ENCODE measurements around the gene DTHD1. TPM values are rescaled to one million over a fixed set of nuclear protein-coding genes. Genes with fewer than 3 reads are reported as not detected.

Gene DTHD1
- total RNA-seq, 6 experiments from 2014 or later, result not detected

DNA sequence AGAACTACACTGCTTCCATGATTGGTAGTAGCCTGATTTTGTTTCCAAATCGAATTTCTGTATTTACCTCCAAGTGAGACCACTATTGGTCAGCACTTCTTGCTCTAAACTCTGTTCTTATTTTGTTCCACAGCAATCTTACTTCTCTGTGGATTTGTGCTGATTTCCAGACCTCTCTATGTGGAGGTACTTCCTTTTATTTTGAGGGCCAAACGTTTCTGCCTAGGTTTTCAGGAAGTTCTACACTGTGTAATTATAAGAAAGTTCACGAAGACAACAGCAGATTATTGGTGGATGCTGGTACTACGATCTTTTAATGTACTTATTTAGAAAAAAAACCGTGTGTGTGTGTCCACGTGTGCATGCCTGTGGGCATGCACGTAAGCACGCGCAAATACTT lies 46.7 kb downstream of the DTHD1 start:
- Mint-ChIP-seq H3K9me3 (peaks cover 22% of the 10 kb centered on the region), H3K4me1 (ENCODE audit: low read depth) (no peaks in the 10 kb centered on the region), H3K27ac (no peak overlapping the region), H3K4me3 (no peak overlapping the region), H3K27me3 (ENCODE audit: insufficient read depth) (no peaks in the 10 kb centered on the region; the same call in 1 of the 2 replicates), H3K36me3 (ENCODE audit: low read depth) (no peaks in the 10 kb centered on the region)
- TF ChIP-seq, protein P1, sequence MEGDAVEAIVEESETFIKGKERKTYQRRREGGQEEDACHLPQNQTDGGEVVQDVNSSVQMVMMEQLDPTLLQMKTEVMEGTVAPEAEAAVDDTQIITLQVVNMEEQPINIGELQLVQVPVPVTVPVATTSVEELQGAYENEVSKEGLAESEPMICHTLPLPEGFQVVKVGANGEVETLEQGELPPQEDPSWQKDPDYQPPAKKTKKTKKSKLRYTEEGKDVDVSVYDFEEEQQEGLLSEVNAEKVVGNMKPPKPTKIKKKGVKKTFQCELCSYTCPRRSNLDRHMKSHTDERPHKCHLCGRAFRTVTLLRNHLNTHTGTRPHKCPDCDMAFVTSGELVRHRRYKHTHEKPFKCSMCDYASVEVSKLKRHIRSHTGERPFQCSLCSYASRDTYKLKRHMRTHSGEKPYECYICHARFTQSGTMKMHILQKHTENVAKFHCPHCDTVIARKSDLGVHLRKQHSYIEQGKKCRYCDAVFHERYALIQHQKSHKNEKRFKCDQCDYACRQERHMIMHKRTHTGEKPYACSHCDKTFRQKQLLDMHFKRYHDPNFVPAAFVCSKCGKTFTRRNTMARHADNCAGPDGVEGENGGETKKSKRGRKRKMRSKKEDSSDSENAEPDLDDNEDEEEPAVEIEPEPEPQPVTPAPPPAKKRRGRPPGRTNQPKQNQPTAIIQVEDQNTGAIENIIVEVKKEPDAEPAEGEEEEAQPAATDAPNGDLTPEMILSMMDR (IDR thresholded peaks at IDR 0.05), result no peak
- DNase-seq, result no peak

DNA sequence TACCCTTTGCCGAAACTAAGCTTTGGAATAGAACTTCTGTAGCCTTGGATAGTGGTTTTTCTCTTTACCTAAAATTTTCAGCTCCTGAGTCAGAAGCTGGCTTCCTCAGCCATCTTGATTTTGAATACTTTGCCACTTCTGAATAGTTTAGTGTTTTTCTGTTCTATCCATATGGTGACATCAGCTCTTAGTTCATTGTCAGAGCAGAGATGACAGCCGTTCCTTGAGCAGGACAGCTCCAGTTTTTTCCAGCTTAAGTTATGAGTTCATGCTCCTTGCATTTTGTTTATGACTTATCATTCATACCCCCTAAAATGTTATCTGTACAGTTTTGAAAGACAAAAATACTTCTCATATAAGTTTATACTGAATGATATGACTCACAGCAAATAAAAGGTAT lies 47.8 kb downstream of the DTHD1 start:
- H3K27ac Mint-ChIP-seq, result no peak overlapping the region
- no peak for DNase-seq
- peaks cover 28% of the 10 kb centered on the region for H3K9me3 Mint-ChIP-seq
- TF ChIP-seq, protein P1 (IDR thresholded peaks at IDR 0.05), result no peak
- H3K4me3 Mint-ChIP-seq, result no peak overlapping the region
- no peaks in the 10 kb centered on the region for H3K4me1 Mint-ChIP-seq (ENCODE audit: low read depth)
- H3K27me3 Mint-ChIP-seq (ENCODE audit: insufficient read depth), result no peaks in the 10 kb centered on the region; the same call in 1 of the 2 replicates
- no peaks in the 10 kb centered on the region for H3K36me3 Mint-ChIP-seq (ENCODE audit: low read depth)

DNA sequence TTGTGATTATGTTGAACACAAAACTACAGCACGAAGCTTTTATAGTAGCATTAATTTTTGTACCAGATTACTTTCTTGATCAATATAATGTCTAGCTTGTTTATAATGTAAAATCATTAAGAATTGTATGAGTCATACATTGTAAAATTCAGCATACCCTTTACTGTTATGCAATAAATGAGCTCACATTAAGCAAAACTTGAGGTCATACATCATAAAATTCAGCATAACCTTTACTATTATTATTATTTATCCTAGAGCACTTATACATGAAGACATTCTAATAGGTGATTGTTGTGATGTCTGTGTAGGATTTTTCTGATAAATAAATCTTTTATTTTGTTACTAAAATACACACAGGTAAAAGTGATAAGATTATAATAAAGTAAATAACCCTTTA lies 49.4 kb downstream of the DTHD1 start:
- Mint-ChIP-seq H3K4me3 (no peak overlapping the region), H3K27me3 (ENCODE audit: insufficient read depth) (no peaks in the 10 kb centered on the region; the same call in 1 of the 2 replicates), H3K36me3 (ENCODE audit: low read depth) (no peaks in the 10 kb centered on the region; the same call in 1 of the 2 replicates), H3K4me1 (ENCODE audit: low read depth) (no peaks in the 10 kb centered on the region), H3K27ac (no peak overlapping the region), H3K9me3 (peaks cover 27% of the 10 kb centered on the region)
- no peak for DNase-seq
- TF ChIP-seq, protein P1 (IDR thresholded peaks at IDR 0.05), result no peak

DNA sequence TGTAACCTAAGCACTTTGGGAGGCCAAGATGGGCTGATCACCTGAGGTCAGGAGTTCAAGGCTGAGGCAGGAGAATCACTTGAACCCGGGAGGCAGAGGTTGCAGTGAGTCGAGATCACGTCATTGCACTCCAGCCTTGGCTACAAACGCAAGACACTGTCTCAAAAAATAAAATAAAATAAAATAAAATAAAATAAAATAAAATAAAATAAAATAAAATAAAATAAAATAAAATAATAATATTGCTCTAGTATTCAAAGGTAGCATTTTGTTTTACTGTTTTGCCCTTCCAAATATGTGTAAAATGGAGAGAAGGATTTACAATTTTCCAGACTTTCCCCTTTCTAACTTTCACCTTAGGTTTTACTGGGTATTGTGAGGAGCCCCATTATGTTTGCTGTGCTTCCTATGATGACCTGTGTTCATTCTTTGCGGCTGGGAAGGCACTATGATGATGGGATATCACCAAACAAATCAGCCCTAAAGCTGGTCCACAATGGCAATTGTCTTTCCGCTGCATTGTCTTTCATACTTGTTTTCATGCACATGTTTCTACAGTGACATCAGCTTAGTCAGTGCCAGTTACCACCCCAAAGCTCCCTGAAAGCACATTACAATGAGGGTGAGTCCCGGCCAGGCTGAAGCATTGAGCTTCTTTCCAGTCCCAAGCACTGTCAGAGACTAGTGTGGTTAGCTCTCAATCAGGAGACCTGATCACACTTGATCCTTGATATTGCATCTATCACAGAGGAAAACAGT lies 50.8 kb downstream of the DTHD1 start:
- H3K4me1 Mint-ChIP-seq (ENCODE audit: low read depth), result no peaks in the 10 kb centered on the region
- H3K36me3 Mint-ChIP-seq (ENCODE audit: low read depth), result no peaks in the 10 kb centered on the region; the same call in 1 of the 2 replicates
- no peaks in the 10 kb centered on the region; the same call in 1 of the 2 replicates for H3K27me3 Mint-ChIP-seq (ENCODE audit: insufficient read depth)
- H3K4me3 Mint-ChIP-seq, result no peak overlapping the region
- H3K27ac Mint-ChIP-seq, result no peak overlapping the region
- TF ChIP-seq, protein P1 (IDR thresholded peaks at IDR 0.05), result no peak
- H3K9me3 Mint-ChIP-seq, result peaks cover 38% of the 10 kb centered on the region
- no peak for DNase-seq

DNA sequence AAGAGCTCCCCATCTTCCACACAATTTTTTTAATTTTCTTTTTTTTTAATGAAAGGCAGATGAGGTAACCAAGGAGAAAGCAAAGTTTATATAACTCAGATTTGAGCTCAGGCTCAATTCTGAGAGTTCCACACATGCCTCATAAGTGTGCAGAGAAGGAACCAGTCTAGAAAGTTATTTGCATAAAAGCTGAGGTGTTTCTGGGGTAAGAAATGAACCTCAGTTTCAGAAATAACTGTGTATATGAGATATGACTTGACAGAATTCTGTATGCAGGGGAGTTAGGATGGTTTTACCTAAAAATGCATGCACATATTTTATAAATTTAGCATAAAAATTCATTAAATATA lies 51.3 kb downstream of the DTHD1 start:
- no peak for DNase-seq
- Mint-ChIP-seq H3K27me3 (ENCODE audit: insufficient read depth) (no peaks in the 10 kb centered on the region; the same call in 1 of the 2 replicates), H3K27ac (no peak overlapping the region), H3K36me3 (ENCODE audit: low read depth) (no peaks in the 10 kb centered on the region; the same call in 1 of the 2 replicates), H3K4me1 (ENCODE audit: low read depth) (no peaks in the 10 kb centered on the region), H3K4me3 (no peak overlapping the region), H3K9me3 (peaks cover 35% of the 10 kb centered on the region)
- TF ChIP-seq, protein P1 (IDR thresholded peaks at IDR 0.05), result no peak
